GM19452 (cell line): ENCODE data around the gene DNAH10.

Experiments used
- ATAC-seq: cut with Tn5 transposase; IDR thresholded peaks from one replicate; pipeline ENCODE4 v1.9.1; 2021; ENCODE audit not compliant: unreplicated experiment

The DNAH10 gene

DNA sequence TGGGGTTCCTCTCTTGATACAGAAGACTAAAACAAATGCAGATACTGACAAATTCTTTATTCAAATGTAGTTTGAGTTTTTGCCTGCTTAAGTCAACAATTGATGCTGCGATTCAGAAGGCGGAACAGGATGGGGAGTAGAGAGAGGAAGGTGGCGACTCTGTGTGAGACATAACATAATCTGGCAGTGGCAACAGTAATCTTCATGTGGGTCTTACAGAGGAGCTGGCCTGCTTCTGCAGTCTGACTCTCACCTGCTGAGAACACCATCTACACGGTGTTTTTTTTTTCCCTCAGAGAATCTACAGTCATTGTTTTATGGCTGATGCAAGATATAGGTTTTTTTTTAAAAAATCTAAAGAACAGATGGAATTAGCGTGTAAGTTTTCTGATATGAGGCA, 200.4 kb downstream of the DNAH10 start:
- no peak for ATAC-seq

DNA sequence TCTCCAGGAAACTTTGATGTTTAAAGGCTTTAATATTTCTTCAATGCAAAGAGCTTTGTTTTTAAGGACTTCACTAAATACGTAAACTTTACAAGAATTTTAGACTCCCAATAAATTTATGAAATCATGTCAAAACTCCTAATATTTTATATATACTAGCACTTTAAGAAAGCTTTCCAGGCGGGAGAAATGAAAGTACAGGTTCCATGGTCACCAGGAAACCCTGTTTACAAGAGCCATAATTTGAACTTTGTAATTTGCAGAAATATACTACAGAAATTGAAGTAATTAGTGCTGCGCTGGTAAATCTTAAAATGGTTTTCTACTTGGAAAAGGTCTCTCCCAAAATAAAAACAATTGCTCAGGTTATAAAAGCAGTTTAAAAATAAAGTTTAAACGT, 201.7 kb downstream of the DNAH10 start:
- ATAC-seq: no peak

DNA sequence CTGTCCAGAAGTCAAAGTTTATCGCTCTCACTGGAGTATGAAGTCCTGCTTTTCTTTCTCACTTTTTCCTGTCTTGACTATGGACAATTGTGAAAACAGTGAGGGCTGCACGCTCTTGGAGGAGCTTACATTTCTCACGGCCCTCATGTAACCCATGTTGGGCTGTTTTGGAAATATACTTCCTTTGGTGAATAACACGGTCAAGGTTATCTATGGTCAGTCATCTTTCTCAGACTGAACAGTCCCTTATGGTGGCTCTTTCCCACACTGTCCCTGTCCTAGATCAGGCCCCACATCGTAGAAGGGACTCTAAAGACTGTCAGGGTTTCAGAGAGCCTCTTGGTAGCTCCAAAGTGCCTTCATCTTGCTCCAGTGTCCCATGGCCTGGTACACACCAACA, 203.3 kb downstream of the DNAH10 start:
- ATAC-seq: no peak

DNA sequence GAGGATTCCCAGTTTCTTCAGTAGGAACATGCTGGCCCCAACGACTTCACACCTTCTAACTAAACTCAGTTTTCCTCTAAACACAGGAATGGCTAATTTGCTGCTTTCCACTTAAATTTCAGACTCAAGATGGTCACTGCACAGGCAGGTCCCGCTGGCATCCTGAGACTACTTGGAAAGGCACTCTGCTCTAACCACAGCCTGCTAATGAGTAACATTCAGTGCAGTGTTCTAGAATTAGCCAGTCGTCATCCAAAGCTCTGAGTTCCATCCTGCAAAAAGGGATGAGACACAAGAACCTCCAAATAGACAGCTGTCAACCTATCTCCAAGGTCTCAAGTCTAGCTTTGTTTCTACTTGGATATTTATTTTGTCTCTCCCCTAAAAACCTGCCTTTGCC, 204.5 kb downstream of the DNAH10 start:
- no peak for ATAC-seq

DNA sequence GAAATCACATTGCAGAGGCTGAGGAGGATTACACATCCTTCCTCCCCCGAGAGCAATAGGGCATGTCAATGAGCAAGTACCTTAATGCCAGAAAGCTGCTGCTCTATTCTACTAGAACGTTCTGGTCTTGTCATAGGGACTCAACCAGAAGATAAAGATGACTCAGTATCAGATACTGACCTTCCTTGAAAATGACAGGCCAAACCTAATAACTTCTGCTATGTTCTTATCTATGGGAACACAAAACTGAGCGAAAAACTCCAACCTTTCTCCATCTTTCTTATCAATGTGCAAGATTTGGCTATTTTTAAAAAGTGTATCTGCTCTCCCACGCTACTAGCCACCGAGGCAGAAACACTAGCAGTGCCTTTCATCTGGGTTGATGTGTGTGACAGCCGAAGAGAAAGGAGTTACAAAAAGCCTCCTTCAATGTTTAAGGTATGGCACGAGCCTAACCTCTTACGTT, 205.1 kb downstream of the DNAH10 start:
- no peak for ATAC-seq

DNA sequence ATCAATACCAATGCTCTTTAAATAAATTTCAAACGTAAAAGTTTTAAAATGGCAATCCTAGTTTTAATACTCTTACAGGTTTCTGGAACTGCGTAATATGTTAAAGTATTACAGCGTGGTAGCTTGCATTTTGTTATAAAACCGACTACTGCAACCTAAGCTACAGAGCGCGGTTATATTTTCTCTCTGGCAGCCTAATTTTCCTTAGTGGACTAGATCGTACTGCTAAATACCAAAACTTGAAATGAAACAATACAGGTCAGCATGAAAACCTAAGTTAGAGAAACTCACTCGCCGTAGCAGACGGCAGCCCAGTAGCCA, 209.3 kb downstream of the DNAH10 start:
- no peak for ATAC-seq

DNA sequence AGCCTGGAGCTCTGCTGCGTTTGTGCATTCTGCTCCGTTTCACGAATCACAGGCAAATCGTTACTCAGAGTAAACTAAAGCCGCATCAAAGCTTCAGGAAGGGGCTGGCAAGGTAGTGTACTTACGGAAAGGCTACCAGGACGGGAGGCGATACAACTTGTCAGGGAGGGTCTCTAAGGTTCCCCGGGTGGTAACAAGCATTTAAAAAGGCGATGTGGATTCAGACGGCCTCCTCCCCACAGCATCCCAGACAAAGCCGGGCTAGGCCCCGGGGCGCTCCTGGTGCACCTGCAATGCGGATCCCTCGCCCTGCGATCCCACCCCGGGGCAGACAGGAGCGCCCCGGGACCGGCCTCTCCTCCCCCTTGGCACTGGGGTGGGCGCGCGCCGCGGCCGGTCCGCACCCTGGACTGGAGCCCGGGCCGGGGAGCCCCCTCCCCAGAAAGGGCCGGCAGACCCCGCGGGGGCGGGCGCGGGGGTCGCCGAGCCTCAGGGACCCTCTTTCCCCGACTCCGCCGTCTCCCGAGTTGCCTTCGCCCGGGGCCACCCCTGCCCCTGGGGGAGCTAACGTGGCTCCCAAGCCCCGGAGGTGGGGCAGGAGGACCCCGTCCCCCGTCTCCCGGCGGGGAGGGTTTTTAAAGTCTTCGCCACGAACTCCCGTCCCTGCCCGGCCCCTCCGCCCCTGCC, 209.8 kb downstream of the DNAH10 start:
- peak; percentile 5 for ATAC-seq

DNA sequence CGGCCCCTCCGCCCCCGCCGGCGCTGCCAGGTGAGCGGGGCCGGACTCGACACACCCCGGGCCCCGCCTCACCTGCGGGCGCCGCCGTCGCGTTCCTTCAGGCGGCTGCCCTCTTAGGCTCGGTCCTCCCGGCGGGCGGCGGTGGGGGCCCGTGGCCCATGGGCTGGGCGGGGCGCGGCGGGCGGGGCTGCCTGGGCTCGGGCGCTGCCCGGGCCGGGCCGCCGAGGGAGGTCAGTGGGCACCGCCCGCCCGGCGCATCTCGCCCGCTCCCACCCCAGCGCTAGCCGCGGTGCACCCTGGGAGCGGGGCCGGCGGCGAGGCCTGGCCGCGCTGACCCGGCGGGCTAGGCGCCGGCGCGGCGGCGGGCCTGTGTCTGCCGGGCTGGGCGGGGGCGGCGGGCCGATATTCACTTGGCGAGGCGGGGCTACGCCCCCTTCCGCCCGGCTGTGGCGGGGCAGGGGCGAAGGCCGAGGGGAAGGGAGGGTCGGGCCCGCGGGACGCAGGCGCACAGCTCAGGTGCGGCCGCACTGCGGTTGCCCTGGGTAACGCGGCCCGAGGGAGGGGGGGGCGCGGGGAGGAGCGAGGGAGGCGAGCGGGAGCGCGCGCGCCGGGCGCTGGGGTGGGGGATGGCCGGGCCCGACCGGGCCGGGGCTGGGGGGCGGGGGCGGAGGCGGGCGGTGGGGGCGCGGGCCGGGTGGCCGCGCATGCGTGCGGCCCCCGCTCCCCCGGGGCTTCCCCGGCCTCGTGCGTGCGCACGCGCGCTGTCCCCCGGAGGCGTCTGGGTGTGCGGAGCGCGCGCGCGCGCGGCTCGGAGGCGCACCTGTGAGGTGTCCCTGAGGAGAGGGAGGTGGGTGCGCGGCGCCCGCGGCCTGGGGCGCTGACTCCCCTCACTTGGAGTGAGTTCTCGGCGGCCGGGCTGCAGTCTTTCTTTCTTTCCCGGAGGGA, 210.6 kb downstream of the DNAH10 start, which contains the start of the genes CCDC92 and ZNF664:
Gene CCDC92, minus strand, starts transcription at position 375 of the 945 bp plus-strand sequence. CDS start 28,526 bp downstream, outside the sequence.
Gene ZNF664, plus strand, starts transcription at position 759 of the 945 bp plus-strand sequence. CDS start 38,930 bp downstream, outside the sequence.
- peak; percentile 82 for ATAC-seq

DNA sequence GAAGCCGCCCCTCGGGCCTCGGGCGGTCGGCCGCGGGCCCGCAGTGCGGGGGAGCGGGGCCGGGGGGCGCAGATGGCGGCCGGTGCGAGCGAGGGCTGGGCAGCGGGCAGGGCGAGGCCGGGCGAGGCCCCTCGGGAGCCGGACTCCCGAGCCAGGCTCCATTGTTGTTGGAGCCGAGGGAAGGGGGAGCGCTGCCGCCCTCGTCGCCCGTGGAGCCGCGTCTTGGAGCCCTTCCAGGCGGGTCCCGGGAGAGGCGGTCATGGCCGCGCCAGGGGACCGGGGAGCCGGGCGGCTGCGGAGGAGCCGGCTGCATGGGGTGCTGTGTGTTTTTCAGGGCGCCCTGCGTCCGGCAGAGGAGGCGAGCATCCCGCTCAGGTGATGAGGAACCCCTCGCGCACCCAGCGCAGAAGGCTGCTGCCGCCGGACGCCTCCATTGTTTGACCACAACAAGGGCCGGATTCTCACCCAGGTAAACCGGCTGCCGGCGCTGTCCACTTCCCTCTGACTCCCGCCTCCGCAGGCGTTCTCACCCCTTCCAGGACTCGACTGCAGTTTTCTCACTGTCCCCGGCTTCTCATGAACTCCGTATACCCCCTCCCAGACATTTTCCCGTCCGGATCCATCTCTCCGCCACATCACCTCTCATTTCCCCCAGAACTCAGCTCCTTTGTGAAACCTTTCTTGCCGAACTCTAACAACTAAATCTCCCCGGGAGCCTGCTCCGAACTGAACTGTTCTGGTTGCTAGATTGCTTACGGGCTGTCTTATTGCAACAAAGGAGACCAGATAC, 211.6 kb downstream of the DNAH10 start:
- peak; percentile 6 for ATAC-seq

DNA sequence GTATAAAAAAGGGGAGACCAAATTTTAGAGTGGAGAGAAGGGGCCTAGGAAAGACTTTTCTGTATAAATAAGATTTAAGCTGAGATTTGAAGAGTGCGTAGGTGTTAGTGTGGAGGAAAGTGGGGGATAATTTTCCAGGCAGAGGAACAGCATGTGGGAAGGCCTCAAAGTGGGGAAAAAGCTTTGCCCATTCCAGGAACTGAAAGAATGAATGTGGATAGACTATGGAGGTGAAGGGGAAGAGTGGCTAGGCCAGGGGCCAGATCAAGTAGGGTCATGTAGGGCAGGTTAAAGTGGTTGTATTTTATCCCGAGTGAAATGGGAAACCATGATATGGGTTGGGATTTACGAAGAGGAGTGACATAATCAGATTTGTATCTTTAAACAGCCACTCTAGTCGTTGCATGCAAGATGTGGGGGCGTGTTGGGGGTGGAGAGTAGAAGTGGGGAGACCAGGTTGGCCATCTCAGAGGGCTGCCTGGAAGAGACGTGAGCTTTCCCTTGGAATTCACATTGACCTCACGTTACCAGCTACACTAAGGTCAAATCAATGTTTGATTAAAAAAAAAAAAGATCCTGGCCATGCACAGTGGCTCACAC, 214.2 kb downstream of the DNAH10 start:
- no peak for ATAC-seq

DNA sequence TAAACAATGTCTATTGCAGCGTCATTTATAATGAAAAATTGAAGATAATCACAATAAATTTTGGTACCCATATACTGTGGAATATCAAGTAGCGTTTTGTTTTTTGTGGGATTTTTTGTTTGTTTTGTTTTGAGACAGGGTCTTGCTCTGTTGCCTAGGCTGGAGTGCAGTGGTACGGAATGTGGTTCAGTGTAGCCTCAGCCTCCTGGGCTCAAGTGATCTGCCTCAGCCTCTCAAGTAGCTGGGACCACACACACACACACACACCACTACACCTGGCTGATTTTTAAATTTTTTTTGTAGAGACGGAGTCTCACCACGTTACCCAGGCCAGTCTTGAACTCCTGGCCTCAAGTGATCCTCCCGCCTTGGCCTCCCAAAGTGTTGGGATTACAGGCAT, 217.5 kb downstream of the DNAH10 start:
- no peak for ATAC-seq

DNA sequence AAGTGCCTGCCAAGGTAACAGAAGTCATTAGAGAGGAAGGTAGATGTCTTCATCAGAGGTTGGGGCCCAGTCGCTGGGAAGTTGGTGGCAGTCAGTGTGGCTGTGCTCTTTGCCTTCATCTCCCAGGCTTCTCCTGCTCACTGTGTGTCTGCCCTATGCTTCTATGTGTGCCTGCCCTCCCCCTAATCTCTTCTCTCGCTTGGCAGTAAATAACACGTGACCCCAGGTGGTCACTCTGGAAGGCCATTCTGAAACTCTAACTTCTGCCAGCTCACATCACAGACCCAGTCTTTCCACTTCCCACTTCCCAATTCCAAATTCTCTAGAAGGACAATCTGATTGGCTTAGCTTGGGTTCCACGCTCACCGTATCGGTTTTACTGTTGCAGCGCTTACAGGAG, 220.2 kb downstream of the DNAH10 start:
- ATAC-seq: no peak

DNA sequence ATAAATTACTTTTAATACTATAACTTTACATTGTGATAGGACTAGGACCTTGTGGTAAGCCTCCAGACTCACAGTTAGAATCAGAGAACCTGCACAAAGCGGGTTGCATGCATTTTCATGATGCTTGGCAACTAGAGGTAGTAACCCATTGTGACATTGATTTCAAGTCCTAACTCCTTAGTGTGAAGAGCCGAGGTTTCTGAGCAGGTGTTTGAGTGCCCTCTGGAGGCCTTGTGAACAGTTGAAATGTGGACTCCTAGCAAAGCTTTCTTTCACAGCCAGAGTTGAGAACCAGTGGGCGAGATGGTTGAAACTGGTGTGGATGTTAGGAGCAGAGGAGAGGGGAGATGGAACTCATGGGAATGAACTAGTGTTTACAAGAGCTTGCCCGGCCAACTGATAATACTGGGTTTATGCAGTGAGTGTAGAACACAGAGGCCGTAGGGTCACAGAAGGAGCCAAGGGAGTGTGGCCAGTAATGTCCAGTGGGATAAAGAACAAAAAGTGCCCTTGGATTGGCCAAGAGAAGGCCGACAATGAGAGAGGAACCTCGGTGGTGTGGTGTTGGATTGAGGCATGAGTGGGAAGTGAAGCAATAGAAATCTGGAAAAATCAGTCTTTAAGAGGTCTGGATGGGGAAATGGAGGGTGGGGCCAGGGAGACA, 221.9 kb downstream of the DNAH10 start:
- peak; percentile 56 for ATAC-seq

DNA sequence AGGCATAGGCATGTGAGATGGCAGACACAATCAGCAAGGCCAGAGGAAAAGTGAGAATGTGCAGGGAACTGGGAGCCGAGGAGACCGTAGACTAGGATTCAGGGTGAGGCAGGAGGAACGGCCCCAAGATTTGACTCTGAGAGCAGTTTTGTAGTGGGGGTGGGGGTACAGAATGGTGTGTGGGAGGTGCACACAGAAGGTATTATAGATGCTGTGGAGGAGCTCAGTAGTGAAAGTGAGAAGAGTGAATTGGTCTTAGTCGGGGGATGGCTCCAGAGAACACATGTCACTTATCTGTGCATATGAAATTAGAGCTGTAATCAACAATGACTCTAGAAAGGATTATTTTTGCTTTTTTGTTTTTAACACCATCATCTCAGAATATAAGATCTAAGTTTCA, 222.8 kb downstream of the DNAH10 start:
- no peak for ATAC-seq
